C4-2B (cell line): Measurements from ENCODE around the gene ANXA11.
"Not testable (repeated sequence)": the region's sequence is repeated elsewhere in the genome, so short reads cannot be mapped to it uniquely, and the experiment has no call there.

ENCODE experiments used
- ZFX ChIP-seq: fragments of 450-650 bp; IDR thresholded peaks from 2 replicates; pipeline ENCODE4 v1.6.1; 2017
- TF ChIP-seq, protein P1 (sequence below): fragments of 450-650 bp; conservative IDR thresholded peaks from 2 replicates; pipeline ENCODE4 v1.5.1; 2017; ENCODE audit warnings: mild to moderate bottlenecking

DNA sequence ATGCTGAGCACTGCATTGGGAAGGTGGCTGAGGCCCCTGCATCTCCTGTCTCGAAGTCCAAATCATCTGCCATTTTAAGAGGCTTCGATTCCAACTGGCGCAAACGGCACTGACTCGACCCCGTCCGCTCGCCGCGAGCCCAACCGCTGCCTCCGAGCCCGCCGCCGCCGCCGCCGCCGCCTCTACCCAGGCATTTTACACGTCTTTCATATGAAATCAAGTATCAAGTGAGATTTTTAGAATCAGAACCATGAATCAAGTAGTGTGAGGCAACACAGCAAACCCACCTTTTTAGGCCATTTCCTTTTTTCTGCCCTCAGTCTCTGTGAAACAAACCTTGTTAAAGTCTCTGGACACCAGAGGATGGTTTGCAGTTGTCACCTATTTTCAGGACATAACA lies 42.3 kb upstream of the ANXA11 start:
- TF ChIP-seq, protein P1, sequence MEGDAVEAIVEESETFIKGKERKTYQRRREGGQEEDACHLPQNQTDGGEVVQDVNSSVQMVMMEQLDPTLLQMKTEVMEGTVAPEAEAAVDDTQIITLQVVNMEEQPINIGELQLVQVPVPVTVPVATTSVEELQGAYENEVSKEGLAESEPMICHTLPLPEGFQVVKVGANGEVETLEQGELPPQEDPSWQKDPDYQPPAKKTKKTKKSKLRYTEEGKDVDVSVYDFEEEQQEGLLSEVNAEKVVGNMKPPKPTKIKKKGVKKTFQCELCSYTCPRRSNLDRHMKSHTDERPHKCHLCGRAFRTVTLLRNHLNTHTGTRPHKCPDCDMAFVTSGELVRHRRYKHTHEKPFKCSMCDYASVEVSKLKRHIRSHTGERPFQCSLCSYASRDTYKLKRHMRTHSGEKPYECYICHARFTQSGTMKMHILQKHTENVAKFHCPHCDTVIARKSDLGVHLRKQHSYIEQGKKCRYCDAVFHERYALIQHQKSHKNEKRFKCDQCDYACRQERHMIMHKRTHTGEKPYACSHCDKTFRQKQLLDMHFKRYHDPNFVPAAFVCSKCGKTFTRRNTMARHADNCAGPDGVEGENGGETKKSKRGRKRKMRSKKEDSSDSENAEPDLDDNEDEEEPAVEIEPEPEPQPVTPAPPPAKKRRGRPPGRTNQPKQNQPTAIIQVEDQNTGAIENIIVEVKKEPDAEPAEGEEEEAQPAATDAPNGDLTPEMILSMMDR: not testable (repeated sequence)
- TF ChIP-seq ZFX: not testable (repeated sequence)
